Activated T-helper 17 cell treated with anti-CD3 and anti-CD28 coated beads, Interleukin-2, amount 50 U/mL, for 72 hours (primary cell): ENCODE data around the gene SLC5A1. TPM values are rescaled to one million over a fixed set of nuclear protein-coding genes. Genes with fewer than 3 reads are reported as not detected.
"Not testable (repeated sequence)": the region's sequence is repeated elsewhere in the genome, so short reads cannot be mapped to it uniquely, and the experiment has no call there.

Experiments used
- ATAC-seq: fragments of 150-1000 bp; cut with Tn5 transposase; replicated peaks from 2 replicates; pipeline ENCODE4 v1.10.0; 2021; ENCODE audit warnings: mild to moderate bottlenecking, moderate library complexity
- H3K27ac Mint-ChIP-seq: one replicate; pipeline ENCODE4 v1.8.0; 2022; ENCODE audit warnings: mixed read lengths
- H3K27me3 Mint-ChIP-seq: one replicate; pipeline ENCODE4 v1.8.0; 2022; ENCODE audit warnings: mixed read lengths
- H3K36me3 Mint-ChIP-seq: one replicate; pipeline ENCODE4 v1.8.0; 2022; ENCODE audit warnings: low read depth, mild to moderate bottlenecking, mixed read lengths
- H3K4me1 Mint-ChIP-seq: one replicate; pipeline ENCODE4 v1.8.0; 2022; ENCODE audit warnings: mixed read lengths
- H3K4me3 Mint-ChIP-seq: one replicate; pipeline ENCODE4 v1.8.0; 2022; ENCODE audit warnings: mild to moderate bottlenecking, mixed read lengths
- H3K9me3 Mint-ChIP-seq: one replicate; pipeline ENCODE4 v1.8.0; 2022; ENCODE audit warnings: mixed read lengths
- total RNA-seq, 2 donors: library from RNA; stranded (reverse); gene quantifications; one replicate each; pipeline ENCODE4 v1.2.3, GENCODE V29; 2022

The SLC5A1 gene
- total RNA-seq, 2 donors from 2014 or later: not detected

GRCh38 chr22:32135958-32136357 lies 92.9 kb downstream of the SLC5A1 start:
- not testable (repeated sequence) for H3K27me3 Mint-ChIP-seq, H3K36me3 Mint-ChIP-seq, H3K9me3 Mint-ChIP-seq, ATAC-seq
- Mint-ChIP-seq H3K4me3 (peak overlapping the region; percentile 25), H3K27ac (peak overlapping the region; percentile 33), H3K4me1 (peaks cover 15% of the 10 kb centered on the region)

GRCh38 chr22:32136881-32137280 lies 93.8 kb downstream of the SLC5A1 start:
- Mint-ChIP-seq H3K4me3 (peak overlapping the region; percentile 94), H3K4me1 (peaks cover 18% of the 10 kb centered on the region)
- not testable (repeated sequence) for H3K27ac Mint-ChIP-seq, H3K27me3 Mint-ChIP-seq, ATAC-seq, H3K9me3 Mint-ChIP-seq, H3K36me3 Mint-ChIP-seq

- peaks cover 28% of the 10 kb centered on the region for H3K4me1 Mint-ChIP-seq
Measured at GRCh38 chr22:32137731-32138324, 94.8 kb downstream of the SLC5A1 start.

GRCh38 chr22:32138576-32138975 lies 95.5 kb downstream of the SLC5A1 start:
- not testable (repeated sequence) for H3K36me3 Mint-ChIP-seq, ATAC-seq, H3K9me3 Mint-ChIP-seq, H3K27me3 Mint-ChIP-seq
- peak overlapping the region; percentile 81 for H3K27ac Mint-ChIP-seq
- H3K4me3 Mint-ChIP-seq: peak overlapping the region; percentile 94
- H3K4me1 Mint-ChIP-seq: peaks cover 35% of the 10 kb centered on the region

More at GRCh38 chr22:32137731-32138324, 94.8 kb downstream of the SLC5A1 start:
- not testable (repeated sequence) for H3K9me3 Mint-ChIP-seq, H3K27me3 Mint-ChIP-seq, H3K36me3 Mint-ChIP-seq
- ATAC-seq: peak; percentile 54
- H3K4me3 Mint-ChIP-seq: peak overlapping the region; percentile 94
- peak overlapping the region; percentile 81 for H3K27ac Mint-ChIP-seq

- not testable (repeated sequence) for H3K27ac Mint-ChIP-seq, H3K27me3 Mint-ChIP-seq, H3K9me3 Mint-ChIP-seq, H3K4me3 Mint-ChIP-seq, H3K36me3 Mint-ChIP-seq
- peak; percentile 56 for ATAC-seq
- H3K4me1 Mint-ChIP-seq: peaks cover 43% of the 10 kb centered on the region
Measured at GRCh38 chr22:32140688-32141087, 97.6 kb downstream of the SLC5A1 start.

GRCh38 chr22:32142600-32142999 lies 99.5 kb downstream of the SLC5A1 start:
- H3K36me3 Mint-ChIP-seq: peaks cover 7% of the 10 kb centered on the region
- H3K27me3 Mint-ChIP-seq: no peaks in the 10 kb centered on the region
- ATAC-seq: peak; percentile 76
- H3K4me1 Mint-ChIP-seq: peaks cover 39% of the 10 kb centered on the region
- H3K27ac Mint-ChIP-seq: peak overlapping the region; percentile 69
- no peaks in the 10 kb centered on the region for H3K9me3 Mint-ChIP-seq
- peak overlapping the region; percentile 48 for H3K4me3 Mint-ChIP-seq

- ATAC-seq: peak; percentile 24
- Mint-ChIP-seq H3K4me1 (peaks cover 33% of the 10 kb centered on the region), H3K27ac (peak overlapping the region; percentile 69), H3K9me3 (no peaks in the 10 kb centered on the region), H3K36me3 (no peaks in the 10 kb centered on the region), H3K27me3 (no peaks in the 10 kb centered on the region), H3K4me3 (peak overlapping the region; percentile 48)
Measured at GRCh38 chr22:32144496-32145274, 101.6 kb downstream of the SLC5A1 start.

- H3K4me3 Mint-ChIP-seq, H3K27ac Mint-ChIP-seq, H3K27me3 Mint-ChIP-seq, H3K9me3 Mint-ChIP-seq, ATAC-seq, H3K36me3 Mint-ChIP-seq: not testable (repeated sequence)
- peaks cover 30% of the 10 kb centered on the region for H3K4me1 Mint-ChIP-seq
Measured at GRCh38 chr22:32147128-32147527, 104.1 kb downstream of the SLC5A1 start.

- H3K27ac Mint-ChIP-seq, H3K4me3 Mint-ChIP-seq, H3K36me3 Mint-ChIP-seq, H3K27me3 Mint-ChIP-seq, ATAC-seq, H3K9me3 Mint-ChIP-seq: not testable (repeated sequence)
- peaks cover 23% of the 10 kb centered on the region for H3K4me1 Mint-ChIP-seq
Measured at GRCh38 chr22:32148372-32148771, 105.3 kb downstream of the SLC5A1 start.

- H3K36me3 Mint-ChIP-seq, ATAC-seq, H3K4me1 Mint-ChIP-seq, H3K27ac Mint-ChIP-seq, H3K4me3 Mint-ChIP-seq, H3K27me3 Mint-ChIP-seq, H3K9me3 Mint-ChIP-seq: not testable (repeated sequence)
Measured at GRCh38 chr22:32150647-32151046, 107.6 kb downstream of the SLC5A1 start.

GRCh38 chr22:32151641-32152040 lies 108.6 kb downstream of the SLC5A1 start:
- not testable (repeated sequence) for H3K27me3 Mint-ChIP-seq, H3K9me3 Mint-ChIP-seq, H3K4me1 Mint-ChIP-seq, ATAC-seq, H3K4me3 Mint-ChIP-seq, H3K36me3 Mint-ChIP-seq, H3K27ac Mint-ChIP-seq

- not testable (repeated sequence) for H3K4me1 Mint-ChIP-seq, H3K27me3 Mint-ChIP-seq, ATAC-seq, H3K9me3 Mint-ChIP-seq, H3K36me3 Mint-ChIP-seq, H3K27ac Mint-ChIP-seq, H3K4me3 Mint-ChIP-seq
Measured at GRCh38 chr22:32154727-32155126, 111.7 kb downstream of the SLC5A1 start.

- H3K4me3 Mint-ChIP-seq, H3K36me3 Mint-ChIP-seq, H3K9me3 Mint-ChIP-seq, H3K27me3 Mint-ChIP-seq, ATAC-seq, H3K4me1 Mint-ChIP-seq, H3K27ac Mint-ChIP-seq: not testable (repeated sequence)
Measured at GRCh38 chr22:32157632-32158031, 114.6 kb downstream of the SLC5A1 start.

GRCh38 chr22:32158712-32159533 lies 115.9 kb downstream of the SLC5A1 start, which contains the start of gene C22orf42:
TSS of gene C22orf42 (minus strand) at chr22:32159303. CDS start at chr22:32159215, 88 bp downstream.
- no peak within 1 kb of the TSS for H3K4me3 Mint-ChIP-seq
- peaks cover 2% of the 10 kb centered on the region for H3K27me3 Mint-ChIP-seq
- ATAC-seq: no peak
- H3K36me3 Mint-ChIP-seq: no peaks in the 10 kb centered on the region
- no peak within 1 kb of the TSS for H3K27ac Mint-ChIP-seq
- H3K9me3 Mint-ChIP-seq: no peaks in the 10 kb centered on the region
- H3K4me1 Mint-ChIP-seq: no peaks in the 10 kb centered on the region

GRCh38 chr22:32160411-32160810 lies 117.3 kb downstream of the SLC5A1 start:
- H3K27me3 Mint-ChIP-seq, H3K4me3 Mint-ChIP-seq, H3K4me1 Mint-ChIP-seq, H3K9me3 Mint-ChIP-seq, ATAC-seq, H3K36me3 Mint-ChIP-seq, H3K27ac Mint-ChIP-seq: not testable (repeated sequence)
